GM18868 (cell line): ENCODE results near the gene RASA4.
A peak's percentile ranks its signal among the peaks of the same experiment; 100 is the strongest.
"Not testable (repeated sequence)": the region's sequence is repeated elsewhere in the genome, so short reads cannot be mapped to it uniquely, and the experiment has no call there.

Experiments
- ATAC-seq: cut with Tn5 transposase; IDR thresholded peaks from one replicate; pipeline ENCODE4 v1.9.1; 2021; ENCODE audit warnings: mild to moderate bottlenecking, moderate library complexity; ENCODE audit not compliant: unreplicated experiment

Gene RASA4

DNA sequence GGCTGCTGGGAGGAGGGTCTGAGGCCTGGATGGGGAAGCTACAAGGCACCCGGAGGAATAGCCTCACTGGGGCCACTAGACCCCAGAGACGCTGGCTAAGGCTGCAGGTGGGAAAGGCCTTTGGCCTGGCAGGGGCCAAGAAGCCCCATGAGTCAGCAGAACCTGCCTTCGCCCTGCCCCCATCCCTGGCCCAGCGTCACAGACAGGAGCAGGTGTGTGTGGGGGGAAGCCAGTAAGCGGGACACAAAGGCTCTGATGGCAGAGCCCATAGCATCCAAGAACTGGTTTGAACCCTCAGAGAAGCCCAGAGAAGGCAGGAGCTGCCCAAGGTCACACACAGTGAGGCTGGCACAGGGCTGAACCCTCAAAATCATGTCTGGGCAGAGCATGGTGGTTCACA lies 9.7 kb downstream of the RASA4 start:
- not testable (repeated sequence) for ATAC-seq

DNA sequence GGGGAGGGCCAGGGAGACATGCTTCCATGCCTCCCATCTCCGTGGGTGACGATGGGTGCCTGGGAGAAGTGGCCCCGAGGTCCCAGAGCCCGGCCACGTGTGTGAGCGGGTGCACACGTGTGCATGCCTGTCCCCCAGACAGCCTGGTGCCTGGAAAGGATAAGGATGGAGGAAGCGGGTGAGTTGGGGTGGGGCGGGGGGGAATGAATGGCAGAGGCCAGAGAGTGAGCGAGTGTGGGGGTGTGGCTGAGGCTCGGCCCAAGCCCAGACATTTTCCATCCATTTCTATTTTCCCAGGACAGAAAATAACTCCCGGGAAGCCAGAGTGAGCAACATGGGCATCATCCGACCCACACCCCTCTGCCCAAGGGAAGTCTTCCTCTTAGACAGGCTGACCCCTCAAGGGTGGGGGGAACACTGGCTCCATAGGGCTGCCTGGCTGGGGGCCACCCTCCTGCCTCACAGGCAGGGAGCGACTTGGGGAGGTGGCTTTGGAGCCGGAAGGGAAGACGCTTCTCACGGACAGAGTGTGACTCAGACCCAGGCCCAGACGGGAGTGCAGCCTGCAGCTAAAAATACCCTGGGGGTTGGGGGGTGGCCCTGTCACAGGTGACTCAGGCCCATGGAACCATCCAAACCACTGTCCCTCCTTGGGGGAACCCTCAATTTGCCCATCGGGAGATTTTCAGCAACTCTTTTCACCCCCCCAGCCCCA lies 12.0 kb downstream of the RASA4 start:
- ATAC-seq, result not testable (repeated sequence)

DNA sequence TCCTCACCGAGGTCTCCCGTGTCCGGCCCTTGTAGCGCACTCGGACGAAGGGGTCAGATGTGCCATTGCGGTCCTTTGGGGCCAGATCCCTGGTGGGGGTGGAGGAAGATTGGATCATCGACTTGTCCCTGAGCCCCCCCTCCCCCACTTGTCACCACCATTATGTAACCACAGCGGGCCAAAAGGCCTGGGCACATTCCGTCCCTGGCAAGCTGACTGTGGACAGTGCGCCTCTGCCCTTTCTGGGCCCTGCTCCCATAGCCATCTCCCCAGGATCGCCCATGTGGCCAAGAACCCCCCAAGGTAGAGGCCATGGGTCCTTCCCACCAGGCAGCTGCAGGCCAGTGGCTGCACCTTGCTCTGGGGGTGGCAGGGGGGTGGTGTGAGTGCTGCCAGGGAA lies 14.2 kb downstream of the RASA4 start:
- ATAC-seq, result not testable (repeated sequence)

DNA sequence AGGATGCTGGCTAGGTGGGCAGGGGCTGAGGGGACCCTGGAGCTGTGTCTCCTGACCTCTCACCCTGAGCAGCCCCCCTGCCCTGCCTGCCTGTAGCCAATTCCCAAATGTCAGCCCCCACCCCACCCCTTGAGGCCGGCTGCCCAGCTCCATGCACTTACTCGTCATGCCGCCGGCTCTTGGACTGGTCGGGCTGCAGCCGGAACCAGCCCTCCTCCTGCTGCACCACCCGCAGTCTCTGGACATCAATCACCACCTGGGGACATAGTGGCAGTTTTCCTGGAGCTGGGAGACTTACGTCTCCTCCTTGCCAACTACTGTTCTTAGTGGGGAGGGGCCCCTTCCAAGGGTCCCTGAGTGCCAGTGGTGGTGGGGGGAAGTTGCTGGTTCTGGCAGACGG lies 16.9 kb downstream of the RASA4 start:
- not testable (repeated sequence) for ATAC-seq

DNA sequence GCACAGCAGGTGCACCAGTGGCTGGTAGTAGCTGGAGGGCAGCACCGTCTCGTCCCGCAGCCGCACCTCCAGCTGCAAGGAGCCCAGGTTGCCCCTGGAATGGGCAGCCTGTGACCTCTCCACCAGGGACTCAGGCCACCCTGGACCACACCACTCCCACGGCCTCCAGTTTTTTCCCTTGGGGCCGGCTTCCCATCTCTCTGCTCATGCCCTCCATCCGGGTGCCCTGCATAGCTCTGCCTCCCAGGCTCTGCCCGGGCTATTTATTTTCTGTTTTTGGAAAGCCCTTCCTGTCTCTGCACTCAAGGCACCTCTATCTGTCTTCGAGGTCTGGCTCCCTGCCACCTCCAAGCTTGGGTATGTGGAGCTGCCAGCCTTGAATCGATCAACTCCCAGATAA lies 20.5 kb downstream of the RASA4 start:
- ATAC-seq, result not testable (repeated sequence)

DNA sequence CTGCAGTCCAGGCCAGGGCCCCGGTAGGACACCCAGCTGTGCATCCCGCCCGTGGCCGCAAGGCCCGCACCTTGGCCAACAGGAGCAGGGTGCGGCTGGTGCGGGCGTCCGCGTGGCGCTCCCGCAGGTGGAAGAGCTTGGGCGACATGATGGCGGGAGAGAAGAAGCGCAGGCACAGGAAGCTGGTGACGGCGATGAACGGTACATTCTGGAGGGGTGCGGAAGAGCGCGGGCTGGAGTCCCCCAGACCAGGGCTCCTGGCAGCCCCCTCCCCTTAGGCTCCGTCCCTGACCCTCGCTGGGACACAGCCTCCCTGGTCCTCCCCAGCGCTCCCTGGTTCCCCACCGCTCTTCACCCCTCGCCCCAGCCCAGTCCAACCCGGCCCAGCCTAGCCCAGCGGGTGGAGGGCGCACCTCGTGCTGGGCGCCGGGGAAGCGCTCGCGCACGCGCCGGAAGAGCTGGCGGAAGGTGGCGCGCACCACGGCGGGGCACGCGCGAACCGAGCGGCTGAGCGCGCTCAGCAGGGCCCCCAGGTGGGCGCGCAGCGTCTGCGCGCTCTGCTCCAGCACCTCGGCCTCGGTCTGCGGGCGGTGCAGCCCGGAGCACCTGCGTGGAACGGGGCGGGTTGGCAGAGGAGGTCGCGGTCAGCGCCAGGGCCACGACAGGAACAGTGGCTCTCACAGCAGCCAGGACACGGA lies 22.8 kb downstream of the RASA4 start:
- ATAC-seq, result peak; percentile 64

DNA sequence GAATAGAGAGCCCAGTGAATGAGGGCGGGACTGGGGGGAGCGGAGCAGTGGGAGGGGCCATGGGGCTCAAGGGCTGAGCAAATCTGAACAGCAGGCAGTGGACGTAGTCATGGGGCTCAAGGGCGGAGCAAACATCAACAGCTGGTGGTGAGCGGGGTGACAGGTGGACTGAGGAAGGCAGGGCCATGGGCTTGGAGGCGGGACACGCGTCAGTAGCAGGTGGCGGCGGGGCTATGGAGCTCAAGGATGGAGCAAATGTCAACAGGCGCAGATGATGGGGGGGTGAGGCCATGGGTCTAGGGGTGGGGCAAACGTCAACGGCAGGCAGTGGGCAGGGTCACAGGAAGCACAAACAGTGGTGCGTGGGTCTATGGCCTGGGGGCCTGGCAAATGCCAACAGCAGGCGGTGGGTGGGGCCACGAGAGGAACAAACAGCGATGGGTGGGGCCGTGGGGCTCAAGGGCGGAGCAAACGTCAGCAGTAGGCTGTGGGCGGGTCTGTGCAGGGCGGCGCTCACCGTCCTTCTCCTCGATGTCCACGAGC lies 24.0 kb downstream of the RASA4 start:
- peak; percentile 73 for ATAC-seq

DNA sequence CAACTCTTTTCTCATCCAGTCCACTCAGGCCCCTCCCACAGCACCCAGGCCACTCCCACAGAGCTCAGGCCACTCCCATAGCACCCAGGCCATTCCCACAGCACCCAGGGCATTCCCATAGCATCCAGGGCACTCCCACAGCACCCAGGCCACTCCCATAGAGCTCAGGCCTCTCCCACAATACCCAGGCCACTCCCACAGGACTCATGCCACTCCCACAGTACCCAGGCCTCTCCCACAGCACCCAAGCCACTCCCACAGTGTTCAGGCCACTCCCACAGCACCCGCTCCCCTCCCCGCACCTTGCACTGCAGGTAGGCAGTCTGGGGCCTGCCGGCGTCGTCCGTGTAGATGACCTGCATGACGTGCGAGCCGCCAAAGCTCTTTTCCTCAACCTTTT lies 26.7 kb downstream of the RASA4 start:
- ATAC-seq, result peak; percentile 50

DNA sequence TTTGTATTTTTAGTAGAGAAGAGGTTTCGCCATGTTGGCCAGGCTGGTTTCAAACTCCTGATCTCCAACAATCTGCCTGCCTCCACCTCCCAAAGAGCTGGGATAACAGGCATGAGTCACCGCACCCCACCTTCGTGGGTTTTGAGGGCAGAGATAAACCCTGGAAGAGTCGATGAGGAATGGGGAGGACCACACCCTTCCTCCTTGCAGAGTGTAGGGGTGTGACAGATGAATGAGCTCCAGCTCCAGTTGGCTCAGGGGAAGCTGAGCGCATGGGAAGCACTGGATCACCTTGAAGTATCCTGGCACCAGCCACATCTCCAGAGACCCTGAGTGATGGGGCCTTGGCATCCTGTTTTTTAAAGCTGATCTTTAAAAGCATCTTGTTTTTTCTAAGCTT lies 33.1 kb downstream of the RASA4 start:
- not testable (repeated sequence) for ATAC-seq

DNA sequence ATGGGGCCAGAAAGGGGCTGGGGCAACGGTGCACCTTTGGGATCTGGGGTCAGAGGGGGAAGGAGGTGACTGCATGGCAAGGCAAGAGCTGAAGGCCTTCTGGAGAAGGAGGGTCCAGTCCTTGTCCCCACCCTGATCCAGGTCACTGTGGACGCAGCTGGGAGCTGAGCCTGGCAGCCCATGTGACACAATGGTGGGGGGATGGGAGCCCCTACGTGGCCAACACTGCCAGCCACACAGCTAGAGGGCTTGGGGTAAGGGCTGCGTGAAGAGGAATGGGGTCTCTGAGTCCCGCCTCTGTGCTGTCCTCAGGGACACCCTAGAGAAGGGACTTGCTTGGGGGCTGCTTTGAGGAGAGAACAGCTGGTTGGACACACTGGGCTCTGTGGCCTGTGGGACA lies 34.8 kb downstream of the RASA4 start:
- ATAC-seq, result not testable (repeated sequence)

DNA sequence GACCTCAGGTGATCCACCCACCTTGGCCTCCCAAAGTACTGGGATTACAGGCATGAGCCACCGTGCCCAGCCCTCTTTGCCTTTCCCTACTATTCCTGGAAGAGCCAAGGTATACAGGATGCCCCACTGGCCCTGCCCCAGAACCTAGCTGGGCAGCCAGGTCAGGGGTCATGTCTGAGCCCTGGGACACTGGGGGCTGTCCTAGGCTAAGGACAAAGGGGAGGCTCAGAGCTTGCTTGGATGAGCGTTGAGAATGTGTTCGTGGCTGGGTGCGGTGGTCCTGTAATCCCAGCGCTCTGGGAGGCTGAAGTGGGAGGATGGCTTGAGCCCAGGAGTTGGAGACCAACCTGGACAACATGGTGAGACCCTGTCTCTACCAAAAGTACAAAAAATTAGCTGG lies 38.1 kb downstream of the RASA4 start:
- ATAC-seq, result not testable (repeated sequence)

DNA sequence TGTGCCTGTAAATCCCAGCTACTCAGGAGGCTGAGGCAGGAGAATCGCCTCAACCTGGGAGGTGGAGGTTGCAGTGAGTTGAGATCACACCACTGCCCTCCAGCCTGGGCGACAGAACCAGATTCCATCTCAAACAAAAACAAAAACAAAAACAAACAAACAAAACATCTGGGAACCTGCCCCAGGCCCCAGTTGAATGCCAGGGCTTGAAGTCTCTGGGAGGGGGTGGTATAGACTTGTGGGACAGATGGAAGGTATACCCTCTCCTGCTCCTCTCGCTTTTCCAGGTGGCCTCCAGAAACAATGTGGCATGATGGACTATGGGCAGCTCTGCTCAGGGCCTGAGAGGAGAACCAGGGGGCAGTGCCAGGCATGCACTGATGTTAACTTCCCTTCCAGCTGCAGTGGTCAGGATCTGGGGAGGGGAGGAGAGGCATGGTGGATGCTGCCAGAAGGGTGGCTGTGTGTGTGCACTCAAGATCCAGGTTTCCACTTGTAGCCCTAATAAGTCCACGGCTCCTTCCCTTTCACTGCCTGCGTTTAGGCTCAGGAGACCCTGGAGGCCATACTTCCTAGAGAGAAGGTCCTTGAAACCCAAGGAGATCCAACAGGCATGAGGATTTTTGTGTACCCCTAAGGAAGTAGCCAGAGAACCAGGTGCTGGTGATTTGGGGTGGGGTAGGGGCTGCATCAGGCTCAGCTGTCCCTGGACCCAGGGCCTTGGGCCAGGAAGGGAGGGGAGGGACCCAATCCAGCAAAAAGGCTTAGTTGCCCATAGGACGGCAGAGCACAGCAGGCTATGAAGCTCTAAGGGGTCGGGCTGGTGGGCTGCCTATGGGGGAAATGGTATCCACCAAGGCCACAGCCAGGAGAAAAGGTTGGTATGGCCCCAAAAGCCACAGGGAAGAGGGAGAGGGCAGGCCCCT lies 39.0 kb downstream of the RASA4 start:
- not testable (repeated sequence) for ATAC-seq

DNA sequence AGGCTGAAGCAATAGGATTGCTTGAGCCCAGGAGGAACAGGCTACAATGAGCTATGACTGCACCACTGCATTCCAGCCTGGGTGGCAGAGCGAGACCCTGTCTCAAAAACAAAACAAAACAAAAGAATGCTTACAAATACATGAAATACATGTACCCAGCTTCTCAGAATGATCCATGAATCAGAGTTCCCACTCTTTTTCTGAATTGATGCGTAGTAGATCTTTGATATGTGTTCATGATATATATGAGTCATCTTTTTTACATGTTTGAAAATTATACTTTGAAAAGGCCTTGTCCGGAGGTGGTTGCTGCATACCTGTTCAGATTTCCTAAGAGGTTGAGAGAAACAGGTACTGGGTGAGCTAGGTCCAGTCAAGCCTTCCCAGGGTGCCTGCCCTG lies 40.2 kb downstream of the RASA4 start:
- ATAC-seq, result not testable (repeated sequence)

DNA sequence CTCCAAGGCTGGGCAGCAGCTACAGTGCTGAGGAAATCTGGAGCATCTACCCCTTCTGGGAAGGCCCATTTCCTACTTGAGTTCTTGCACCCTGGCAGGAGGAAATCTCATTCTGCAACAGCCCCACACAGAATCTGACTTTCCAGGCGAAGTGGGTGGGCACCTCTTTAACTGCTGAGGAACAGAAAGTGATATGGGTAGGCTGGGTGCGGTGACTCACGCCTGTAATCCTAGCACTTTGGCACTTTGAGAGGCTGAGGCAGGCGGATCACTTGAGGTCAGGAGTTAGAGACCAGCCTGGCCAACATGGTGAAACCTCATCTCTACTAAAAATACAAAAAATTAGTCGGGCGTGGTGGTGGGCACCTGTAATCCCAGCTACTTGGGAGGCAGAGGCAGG lies 41.9 kb downstream of the RASA4 start:
- ATAC-seq, result not testable (repeated sequence)

DNA sequence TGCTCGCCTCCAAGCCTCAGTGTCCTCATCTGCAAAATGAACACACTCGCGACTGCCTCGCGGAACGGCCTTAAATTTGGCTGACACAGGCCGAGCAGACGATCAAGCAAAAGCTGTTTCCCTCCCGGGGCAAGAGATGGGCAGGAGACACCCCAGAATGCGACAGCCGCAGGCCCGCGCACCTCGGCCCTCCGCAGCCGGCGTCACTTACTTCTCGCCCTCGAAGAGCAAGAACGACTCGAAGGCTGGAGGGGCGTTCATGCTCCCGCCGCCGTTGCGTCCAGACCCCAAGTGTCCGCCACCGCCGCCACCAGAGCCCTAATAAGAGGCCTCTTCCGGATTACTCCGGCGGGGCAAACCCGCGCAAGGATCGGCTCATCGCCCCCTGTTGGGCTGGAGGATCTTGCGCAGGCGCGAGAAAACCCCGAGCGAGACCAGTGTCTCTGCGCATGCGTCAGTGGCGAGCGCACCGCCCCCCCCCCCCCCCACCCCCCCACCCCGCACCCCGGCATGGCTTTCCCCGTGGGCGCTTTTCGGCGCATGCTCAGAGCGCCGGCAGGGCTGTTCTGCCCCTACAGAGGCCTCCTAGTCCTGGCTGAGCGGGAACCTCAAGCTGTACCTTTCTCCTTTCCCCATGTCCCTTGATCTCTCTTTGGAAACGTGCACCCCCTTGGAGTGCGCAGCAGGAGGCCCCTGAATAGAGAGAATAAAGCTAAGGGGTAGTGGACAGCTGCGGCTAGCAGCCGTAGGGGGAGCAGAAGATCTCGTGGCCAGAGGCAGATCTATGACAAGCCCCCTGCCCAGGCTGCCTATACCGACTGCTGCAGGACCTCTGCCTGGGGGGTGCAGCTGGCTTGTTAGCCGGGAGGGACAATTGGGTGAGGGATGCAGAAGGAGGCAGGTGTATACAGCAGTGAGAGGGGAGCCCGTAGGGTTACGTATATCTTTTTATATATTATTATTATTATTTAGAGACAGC lies 44.0 kb downstream of the RASA4 start, which contains the start of gene POLR2J3:
Gene POLR2J3, minus strand, starts transcription at position 323 of the 979 bp plus-strand sequence. Its CDS starts 62 bp downstream, at position 261.
- ATAC-seq, result peak; percentile 94

DNA sequence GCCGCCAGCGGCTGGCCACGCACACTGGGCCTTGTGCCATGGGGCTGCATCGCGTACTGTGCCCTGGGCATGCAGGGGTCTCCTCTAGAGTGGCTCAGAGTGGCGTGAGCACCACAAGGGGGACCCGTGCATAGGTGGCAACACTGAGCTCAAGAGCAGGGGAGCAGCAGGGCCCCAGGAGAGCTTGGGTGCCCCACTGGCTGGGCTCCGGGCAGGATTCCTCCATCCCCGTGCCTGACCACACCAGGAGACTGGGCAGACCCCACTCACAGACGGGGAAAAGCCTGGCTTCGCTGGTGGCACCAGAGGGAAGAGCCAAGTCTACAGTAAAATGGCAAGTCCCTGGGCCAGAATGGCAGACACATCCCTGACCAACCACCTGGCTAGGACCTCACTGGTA lies 47.9 kb downstream of the RASA4 start:
- not testable (repeated sequence) for ATAC-seq

DNA sequence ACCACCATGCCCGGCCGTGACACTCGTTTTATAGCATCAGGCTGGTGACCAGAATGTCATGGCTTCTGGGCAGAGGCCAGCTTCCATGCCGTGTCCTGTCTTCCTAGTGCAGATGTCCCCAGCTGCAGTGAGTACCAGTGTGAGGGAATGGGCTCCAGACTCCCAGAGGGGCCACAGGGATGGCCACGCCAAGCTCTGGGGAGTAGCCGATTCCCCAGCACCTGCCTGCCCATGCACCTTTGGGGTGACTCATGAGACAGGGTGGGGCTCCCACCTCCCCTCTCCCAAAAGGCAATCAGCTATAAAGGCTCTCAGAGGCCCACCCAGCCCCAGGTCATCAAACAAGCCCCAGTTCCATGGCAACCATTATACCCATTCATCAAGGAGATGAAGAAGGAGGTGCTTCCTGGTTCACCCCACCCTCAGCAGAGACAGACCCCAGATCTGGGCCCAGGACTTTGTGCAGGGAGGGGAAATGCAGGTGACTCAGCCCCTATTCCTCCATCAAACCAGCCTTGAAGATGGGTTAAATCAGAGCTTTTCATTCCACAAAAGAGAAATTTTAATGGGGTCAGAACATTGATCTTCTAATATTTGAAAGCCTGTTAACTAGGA lies 65.6 kb downstream of the RASA4 start, which contains the start of gene SPDYE2:
Gene SPDYE2, plus strand, starts transcription at position 419 of the 615 bp plus-strand sequence. CDS start 2,030 bp downstream, outside the sequence.
- not testable (repeated sequence) for ATAC-seq

DNA sequence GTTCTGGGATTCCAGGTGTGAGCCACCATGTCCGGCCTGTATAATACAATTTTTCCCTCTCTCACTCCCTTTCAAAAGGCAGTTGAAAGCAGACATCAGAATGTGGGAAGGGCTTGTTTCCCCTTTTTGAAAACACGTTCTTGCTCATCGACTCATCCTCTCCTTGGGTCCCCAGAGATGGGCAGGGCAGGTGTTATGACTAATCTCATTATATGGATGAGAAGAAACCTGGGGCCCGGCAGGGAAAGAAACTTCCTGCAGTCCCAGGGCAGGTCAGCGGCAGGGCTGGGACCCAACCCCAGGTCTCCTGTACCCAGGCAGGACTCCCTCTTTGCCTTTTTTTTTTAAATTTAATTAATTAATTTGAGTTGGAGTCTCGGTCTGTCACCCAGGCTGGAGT lies 70.2 kb downstream of the RASA4 start:
- peak; percentile 95 for ATAC-seq

DNA sequence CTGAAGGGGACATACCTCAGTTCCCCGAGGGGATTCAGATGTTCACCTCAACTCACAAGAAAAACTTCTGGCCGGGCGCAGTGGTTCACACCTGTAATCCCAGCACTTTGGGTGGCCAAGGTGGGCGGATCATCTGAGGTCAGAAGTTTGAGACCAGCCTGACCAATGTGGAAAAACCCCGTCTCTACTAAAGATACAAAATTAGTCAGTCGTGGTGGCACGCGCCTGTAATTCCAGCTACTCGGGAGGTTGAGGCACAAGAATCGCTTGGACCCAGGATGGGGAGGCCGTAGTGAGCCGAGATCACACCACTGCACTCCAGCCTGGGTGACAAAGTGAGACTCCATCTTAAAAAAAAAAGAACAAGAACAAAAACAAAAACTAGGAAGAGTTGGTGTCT lies 71.3 kb downstream of the RASA4 start:
- ATAC-seq, result not testable (repeated sequence)
